VCaP (cell line): ENCODE results near the gene SYNE1.
A peak's percentile ranks its signal among the peaks of the same experiment; 100 is the strongest.

Experiments used
- H3K27ac ChIP-seq: fragments of 450-650 bp; 2 replicates; pipeline ENCODE4 v1.5.1; 2017
- CTCF ChIP-seq: fragments of 450-650 bp; conservative IDR thresholded peaks from 2 replicates; pipeline ENCODE4 v1.5.1; 2017; ENCODE audit warnings: mild to moderate bottlenecking, moderate library complexity

Gene SYNE1

GRCh38 chr6:152094276-152094675 lies 542.9 kb downstream of the SYNE1 start:
- TF ChIP-seq CTCF: no peak
- H3K27ac ChIP-seq: no peak overlapping the region

DNA sequence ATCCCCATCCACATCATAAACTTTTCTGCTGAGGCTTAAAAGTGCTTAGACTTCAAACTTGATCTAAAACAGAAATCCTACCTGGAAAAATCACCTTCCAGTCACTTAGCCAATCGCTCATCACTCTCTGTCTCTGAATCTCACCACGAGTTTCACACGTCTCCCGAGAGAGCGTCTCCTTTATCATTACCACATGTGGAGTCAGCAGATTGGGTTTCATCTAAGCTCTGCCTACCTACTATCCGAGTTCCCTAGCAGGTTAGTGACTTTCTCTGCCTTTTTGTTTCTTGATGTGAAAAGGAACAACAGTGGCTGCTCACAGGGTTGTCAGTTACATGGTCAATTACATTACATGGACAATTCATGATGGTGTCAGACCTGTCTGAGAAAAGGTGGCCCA lies 543.5 kb downstream of the SYNE1 start:
- H3K27ac ChIP-seq: no peak overlapping the region
- TF ChIP-seq CTCF: no peak

DNA sequence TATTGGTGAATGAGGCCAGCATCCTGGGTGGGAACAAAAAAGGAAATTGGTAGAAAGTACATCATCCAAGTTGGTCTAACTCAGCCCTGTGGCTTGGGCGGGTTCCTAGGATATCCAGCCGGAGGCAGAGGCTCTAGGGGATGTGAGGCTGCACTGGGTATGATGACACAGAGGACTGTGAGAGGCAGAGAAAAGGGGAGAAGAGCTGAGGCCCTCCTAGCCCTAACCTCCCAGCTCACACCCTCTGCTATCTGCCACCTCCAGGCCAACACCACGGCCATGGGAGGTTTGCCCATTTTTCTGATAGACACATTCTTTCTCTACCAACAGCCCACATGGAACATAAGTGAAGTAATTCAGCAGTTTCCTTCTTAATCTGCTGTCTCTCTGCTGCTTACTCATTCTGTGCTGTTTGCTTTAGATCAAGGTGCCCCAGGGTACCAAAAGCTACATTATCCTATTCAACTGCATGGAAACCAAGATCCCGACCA lies 545.3 kb downstream of the SYNE1 start:
- TF ChIP-seq CTCF: no peak
- H3K27ac ChIP-seq: peak overlapping the region; percentile 97

GRCh38 chr6:152091201-152091600 lies 546.0 kb downstream of the SYNE1 start:
- peak overlapping the region; percentile 97 for H3K27ac ChIP-seq

GRCh38 chr6:152089992-152090391 lies 547.2 kb downstream of the SYNE1 start:
- no peak for TF ChIP-seq CTCF
- H3K27ac ChIP-seq: peak overlapping the region; percentile 97

More at GRCh38 chr6:152091201-152091600, 546.0 kb downstream of the SYNE1 start:
- TF ChIP-seq CTCF: no peak

GRCh38 chr6:152087701-152088100 lies 549.5 kb downstream of the SYNE1 start:
- H3K27ac ChIP-seq: no peak overlapping the region

DNA sequence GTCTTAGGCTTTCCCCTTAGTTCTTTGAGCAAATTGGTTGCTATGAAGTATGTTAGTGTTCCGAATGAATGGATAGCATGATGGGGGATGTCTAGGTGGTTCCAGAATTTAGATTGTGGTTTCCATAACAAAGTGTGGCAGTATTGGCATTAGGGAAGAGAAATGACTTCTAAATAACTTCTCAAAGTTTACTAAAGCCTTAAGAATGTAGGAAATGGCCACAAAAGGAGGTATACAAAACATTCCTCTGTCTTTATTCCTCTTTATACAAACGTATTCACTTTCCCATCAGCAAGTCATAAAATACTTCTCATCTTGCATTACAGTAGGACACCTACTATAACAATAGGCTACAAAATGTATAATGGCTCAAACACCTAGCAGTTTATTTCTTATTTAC lies 550.1 kb downstream of the SYNE1 start:
- TF ChIP-seq CTCF: no peak
- H3K27ac ChIP-seq: no peak overlapping the region

More at GRCh38 chr6:152087701-152088100, 549.5 kb downstream of the SYNE1 start:
- no peak for TF ChIP-seq CTCF
